HG03342 (cell line): ENCODE data around the gene PCDH19.

ENCODE experiments used
- ATAC-seq: cut with Tn5 transposase; IDR thresholded peaks from one replicate; pipeline ENCODE4 v1.9.1; 2021; ENCODE audit warnings: mild to moderate bottlenecking, moderate library complexity; ENCODE audit not compliant: unreplicated experiment

The PCDH19 gene

GRCh38 chrX:100407147-100407783 is 2.8 kb downstream of the PCDH19 start:
- no peak for ATAC-seq

DNA sequence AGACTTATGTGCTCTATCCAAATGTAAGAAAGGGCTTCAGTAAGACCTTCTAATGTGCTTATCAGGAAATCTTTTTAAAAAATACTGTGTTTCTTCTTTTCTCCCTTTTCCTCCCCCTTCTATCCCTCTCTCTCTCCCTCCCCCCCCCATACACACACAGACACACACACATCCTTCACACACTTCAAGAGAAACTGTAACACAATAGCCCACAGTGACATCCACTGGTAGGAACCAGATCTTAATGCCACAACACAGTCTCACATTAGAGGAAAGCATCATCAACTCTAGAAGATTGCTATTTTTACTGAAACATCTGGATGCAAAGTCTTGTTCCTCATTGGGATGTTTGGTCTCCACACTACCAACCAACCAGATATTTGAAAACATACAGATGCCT is 4.6 kb downstream of the PCDH19 start:
- no peak for ATAC-seq

DNA sequence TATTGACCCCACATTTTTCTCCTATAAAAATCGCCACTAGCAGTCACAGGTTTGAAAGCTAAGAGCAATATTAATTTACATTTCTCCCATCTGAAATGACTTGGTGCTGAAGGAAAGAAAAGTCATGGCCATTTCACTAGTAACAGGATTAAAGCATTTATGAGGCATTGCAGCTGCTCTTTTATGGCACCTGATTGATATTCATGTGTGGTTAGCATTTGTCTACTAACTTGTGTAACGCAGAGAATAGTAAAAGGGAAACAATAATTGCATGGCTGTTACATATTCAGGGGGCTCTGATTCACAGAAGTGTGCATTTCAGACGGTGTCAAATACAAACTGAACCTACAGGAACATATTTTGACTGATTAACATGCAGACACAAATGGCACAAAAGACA is 5.2 kb downstream of the PCDH19 start:
- ATAC-seq = no peak

- no peak for ATAC-seq
These were observed 14.3 kb downstream of the PCDH19 start for GRCh38 chrX:100395781-100396180.

DNA sequence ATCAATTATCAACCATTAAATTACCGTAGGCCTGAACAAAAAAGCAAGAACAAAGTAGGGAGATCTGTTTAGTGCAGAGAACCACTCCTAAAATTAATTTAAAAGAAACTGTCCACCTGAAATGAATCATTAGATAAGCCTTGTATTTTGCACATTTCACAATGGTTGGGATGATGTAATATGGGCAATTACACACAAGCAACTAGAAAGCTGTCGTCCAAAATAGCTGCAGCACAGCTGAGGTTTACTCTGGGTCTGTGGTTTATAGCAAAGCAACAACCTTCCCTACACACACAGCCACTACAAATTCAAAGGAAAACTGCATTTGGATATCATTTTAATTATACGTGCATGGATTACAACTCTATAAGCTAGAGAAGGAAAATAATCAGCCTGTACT is 28.5 kb downstream of the PCDH19 start:
- ATAC-seq = no peak

DNA sequence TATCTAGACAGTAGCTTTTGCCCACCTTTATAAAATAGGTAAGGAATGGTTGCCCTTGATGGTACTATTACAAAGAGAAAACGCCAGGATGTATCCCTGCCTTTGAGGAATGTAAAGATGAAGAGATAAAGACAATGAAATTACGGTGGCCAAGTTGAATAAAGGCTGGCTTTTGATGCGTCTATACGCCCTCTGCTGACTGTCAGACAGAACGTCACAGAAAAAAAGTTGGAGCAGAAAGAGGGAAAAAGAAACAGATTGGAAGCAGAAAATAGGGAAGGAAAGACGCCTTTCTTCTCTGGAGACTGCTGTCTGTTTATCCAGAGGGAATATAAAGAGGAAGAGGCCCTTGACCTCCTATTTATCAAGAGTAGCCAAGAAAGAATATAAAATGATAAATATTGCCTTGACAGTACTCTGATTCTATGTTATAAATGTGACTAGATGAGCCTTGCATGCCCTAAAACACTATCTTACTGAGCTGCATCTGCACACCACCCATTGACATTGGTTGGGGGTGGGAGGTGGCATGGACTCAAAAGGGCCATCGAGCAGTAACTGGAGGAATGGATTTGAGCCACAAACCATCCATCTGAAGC is 30.6 kb downstream of the PCDH19 start:
- no peak for ATAC-seq

DNA sequence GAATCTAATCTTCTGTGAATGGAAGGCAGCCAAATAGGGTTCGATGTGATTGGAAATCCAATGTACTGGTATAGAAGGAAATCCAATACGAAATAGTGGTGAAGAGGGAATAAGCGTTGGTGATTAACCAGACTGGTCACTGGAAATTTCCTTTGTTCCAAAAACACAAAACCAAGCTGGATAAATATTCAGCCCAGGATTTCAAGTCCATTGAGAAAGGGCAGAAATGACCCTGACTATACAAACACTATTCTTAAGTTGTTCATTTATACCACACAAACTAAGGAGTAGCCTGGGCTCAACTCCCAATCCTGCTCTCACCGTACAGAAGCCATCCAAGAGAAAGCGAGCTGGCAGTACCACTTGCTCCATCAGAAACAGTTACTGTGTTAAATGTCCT is 32.2 kb downstream of the PCDH19 start:
- no peak for ATAC-seq

GRCh38 chrX:100376576-100376975 is 33.5 kb downstream of the PCDH19 start:
- ATAC-seq = no peak

DNA sequence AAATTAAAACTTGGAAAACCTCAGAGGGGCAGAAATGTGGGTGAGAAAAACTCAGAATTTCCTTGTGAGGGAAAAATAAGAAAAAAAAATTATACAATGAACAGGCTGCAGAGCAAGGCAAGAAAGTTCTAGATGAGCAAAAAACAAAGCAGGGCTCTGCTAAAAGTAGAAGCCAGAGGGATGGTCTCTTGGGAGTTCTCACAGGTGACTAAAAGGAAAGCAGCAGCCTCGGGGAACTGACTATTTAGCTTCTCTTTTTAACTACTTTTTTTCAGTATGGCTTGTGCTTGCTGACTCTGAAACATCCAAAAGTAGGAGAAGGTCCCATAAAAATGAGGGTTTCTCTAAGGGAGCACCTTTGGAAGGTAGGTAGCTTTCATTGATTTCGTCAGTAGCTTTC is 36.4 kb downstream of the PCDH19 start:
- no peak for ATAC-seq

DNA sequence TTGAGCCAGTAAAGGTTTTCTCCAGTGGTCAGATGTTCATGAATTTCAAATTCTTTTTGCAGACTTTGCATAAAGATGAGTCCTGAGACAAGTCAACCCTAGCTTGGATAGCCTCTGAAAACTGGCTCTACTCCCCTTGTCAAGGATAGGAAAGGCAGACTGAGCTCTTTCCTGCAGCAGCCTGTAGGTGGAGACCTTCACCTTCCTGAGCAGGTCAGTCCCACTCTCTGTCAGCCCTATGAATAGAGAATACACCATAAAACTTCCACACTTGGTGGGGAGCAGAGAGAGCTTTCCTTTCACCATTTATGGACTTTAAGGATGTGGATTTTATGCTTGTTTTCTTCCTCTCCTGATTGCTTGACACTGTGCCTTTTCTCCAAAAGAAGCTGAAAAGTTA is 41.9 kb downstream of the PCDH19 start:
- peak; percentile 66 for ATAC-seq

DNA sequence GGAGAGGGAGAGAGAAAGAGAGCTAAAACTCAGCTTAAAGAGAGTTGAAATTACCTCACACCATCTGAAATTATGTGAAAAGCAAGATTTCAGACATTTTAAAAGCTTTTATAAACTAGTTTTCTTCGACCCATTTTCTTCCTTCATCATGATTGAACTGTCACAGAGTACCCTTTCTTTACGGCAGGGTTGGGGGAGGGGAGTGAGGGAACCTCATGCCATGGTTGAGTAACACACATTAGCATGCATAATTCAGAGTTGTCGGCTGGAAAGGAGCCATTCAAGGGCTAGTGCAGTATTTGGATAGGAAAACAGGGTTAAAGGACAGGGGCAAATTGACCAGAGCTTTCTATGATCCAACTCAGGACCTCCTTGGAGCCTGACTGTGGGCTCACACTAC is 46.2 kb downstream of the PCDH19 start:
- no peak for ATAC-seq

DNA sequence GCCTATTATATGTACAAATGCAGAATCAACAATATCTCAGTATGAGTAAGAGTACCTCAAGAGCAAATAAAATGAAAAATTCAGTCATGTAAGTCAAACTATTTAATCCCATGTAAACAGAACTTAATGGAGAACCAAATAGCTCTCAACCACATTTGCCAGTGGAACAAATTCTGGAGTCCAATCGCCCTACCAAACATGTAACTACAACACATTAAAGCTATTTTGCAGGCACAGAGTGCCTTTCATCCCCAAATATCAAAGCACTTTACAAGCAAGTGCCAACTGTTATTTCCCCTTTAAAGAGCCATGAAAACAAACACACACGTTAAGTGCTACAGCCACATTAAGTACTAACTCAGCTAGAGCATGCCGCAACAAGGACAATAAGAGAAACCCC is 51.3 kb downstream of the PCDH19 start:
- no peak for ATAC-seq

GRCh38 chrX:100356351-100356896 is 53.6 kb downstream of the PCDH19 start:
- ATAC-seq = no peak

- ATAC-seq = no peak
These were observed 54.4 kb downstream of the PCDH19 start for GRCh38 chrX:100355680-100356079.

DNA sequence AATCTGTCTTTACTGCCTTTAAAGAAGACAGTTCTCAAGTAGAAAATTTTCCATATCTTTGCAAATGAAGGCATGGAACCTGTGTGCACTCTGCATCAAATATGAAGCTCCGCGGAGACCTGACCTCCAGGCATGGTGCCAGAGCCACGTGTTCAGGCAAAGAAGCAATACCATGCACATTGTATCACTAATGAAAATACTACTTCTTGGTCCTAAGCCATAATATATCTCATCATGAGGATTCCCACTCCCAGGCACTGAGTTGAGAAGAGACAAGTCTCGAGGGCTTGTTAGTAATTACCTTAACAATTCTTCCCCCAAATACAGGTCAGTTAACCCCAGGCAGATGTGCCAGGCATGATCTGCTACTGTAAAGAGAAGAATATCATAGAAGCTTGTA is 56.7 kb downstream of the PCDH19 start:
- no peak for ATAC-seq

DNA sequence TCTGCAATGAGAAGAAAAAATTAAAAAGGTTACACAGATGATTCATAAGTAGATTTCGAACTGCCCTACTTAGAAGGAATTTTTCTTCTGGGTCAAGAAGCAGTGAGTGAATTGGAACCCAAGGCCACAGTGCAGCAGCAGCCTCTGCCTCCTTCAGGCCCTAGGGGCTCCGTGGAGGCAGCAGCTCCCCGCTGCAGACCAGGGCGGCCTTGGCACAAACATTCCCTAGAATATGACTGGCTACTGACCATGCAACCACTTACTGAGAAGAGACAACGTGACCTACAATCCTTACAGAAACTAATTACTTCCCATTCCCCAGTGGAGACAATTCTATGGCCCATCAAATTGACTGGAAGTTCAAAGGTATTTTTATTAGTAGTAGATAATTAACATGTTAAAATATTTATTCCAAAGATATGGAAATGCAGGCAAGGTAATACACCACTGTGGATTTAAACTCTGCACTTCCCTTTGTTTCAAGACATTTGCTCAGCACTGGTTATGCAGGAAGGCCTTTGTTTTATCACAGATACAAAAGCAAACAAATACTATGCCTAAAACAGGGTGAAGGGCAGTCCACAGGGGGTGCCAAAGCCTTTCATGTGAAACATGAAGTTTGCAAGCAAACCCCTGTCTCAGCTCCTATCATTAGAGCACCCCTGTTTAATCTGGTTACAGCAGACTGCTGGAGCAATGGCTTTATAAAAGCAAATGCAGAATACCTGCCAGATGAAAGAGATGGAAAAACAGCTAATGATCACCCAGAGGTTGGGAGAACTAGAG is 59.2 kb downstream of the PCDH19 start:
- no peak for ATAC-seq

DNA sequence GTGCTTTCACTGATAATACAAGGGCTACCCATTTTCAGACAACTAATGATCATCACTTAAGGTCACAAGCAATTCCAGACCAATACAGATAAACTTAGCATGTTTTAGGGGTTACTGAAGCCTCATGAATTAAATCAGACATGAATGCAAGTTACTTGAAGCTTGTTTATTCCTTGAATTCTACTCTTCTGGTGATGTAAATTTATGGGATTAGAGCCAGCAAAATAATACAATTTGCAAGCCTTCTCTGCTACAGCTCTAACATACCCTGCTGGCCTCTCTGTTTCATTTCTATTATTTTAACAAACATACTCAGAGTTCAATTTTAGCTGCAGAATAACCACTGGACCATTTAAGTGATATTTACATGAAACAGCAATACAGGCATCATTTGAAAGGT is 60.7 kb downstream of the PCDH19 start:
- ATAC-seq = no peak

GRCh38 chrX:100341142-100341510 is 68.9 kb downstream of the PCDH19 start:
- no peak for ATAC-seq

GRCh38 chrX:100340491-100341141 is 69.5 kb downstream of the PCDH19 start:
- ATAC-seq = no peak

GRCh38 chrX:100328351-100328750 is 81.7 kb downstream of the PCDH19 start:
- no peak for ATAC-seq

- ATAC-seq = no peak
These were observed 90.4 kb downstream of the PCDH19 start for GRCh38 chrX:100319716-100320115.

- no peak for ATAC-seq
These were observed 93.1 kb downstream of the PCDH19 start for GRCh38 chrX:100316987-100317386.
